Endodermal cell (in vitro differentiated cells): ENCODE data around the gene CLDN19. TPM values are rescaled to one million over a fixed set of nuclear protein-coding genes. Genes with fewer than 3 reads are reported as not detected.

Experiments used
- DNase-seq: peaks from one replicate; pipeline ENCODE4 v3.0.0-alpha.2; 2017
- H3K27ac ChIP-seq: 2 replicates; pipeline ENCODE4 v1.5.1; 2013; ENCODE audit warnings: mild to moderate bottlenecking, low read depth, low read length, moderate library complexity
- H3K27me3 ChIP-seq: 2 replicates; pipeline ENCODE4 v1.6.1; 2013; ENCODE audit warnings: mild to moderate bottlenecking, low read length, moderate library complexity; ENCODE audit not compliant: insufficient read depth, control insufficient read depth, poor library complexity, severe bottlenecking
- H3K36me3 ChIP-seq: 2 replicates; pipeline ENCODE4 v1.7.0; 2013; ENCODE audit warnings: mild to moderate bottlenecking, low read length, moderate library complexity; ENCODE audit not compliant: control insufficient read depth, insufficient read depth
- H3K4me1 ChIP-seq: one replicate; pipeline ENCODE4 v1.7.0; 2013; ENCODE audit warnings: low read length; ENCODE audit not compliant: control insufficient read depth, insufficient read depth
- H3K4me3 ChIP-seq: 2 replicates; pipeline ENCODE4 v1.5.1; 2013; ENCODE audit warnings: mild to moderate bottlenecking, low read length, moderate library complexity
- H3K9ac ChIP-seq: 2 replicates; pipeline ENCODE4 v1.6.1; 2013; ENCODE audit warnings: mild to moderate bottlenecking, low read length, moderate library complexity; ENCODE audit not compliant: poor library complexity, severe bottlenecking; ENCODE audit errors: extremely low read depth
- H3K9me3 ChIP-seq: 2 replicates; pipeline ENCODE4 v1.6.1; 2013; ENCODE audit warnings: mild to moderate bottlenecking, low read length, moderate library complexity; ENCODE audit not compliant: control insufficient read depth
- H3K27ac Mint-ChIP-seq: 2 replicates; pipeline ENCODE4 v1.8.0; 2020; ENCODE audit warnings: mixed read lengths
- H3K27me3 Mint-ChIP-seq: 2 replicates; pipeline ENCODE4 v1.8.0; 2021; ENCODE audit warnings: mild to moderate bottlenecking, mixed read lengths; ENCODE audit not compliant: insufficient read depth
- H3K36me3 Mint-ChIP-seq: 2 replicates; pipeline ENCODE4 v1.8.0; 2020; ENCODE audit warnings: low read depth, mixed read lengths
- H3K4me1 Mint-ChIP-seq: 2 replicates; pipeline ENCODE4 v1.8.0; 2020; ENCODE audit warnings: mixed read lengths
- H3K4me3 Mint-ChIP-seq: 2 replicates; pipeline ENCODE4 v1.8.0; 2020; ENCODE audit warnings: mild to moderate bottlenecking, moderate library complexity, mixed read lengths
- H3K9me3 Mint-ChIP-seq: 2 replicates; pipeline ENCODE4 v1.8.0; 2020; ENCODE audit warnings: mild to moderate bottlenecking, mixed read lengths
- CTCF ChIP-seq: fragments of 200-600 bp; sonication (generic); conservative IDR thresholded peaks from 2 replicates; pipeline ENCODE4 v1.5.0; 2021; ENCODE audit warnings: antibody characterized with exemption, mild to moderate bottlenecking
- WGBS, 2 experiments: methylation state at CpG; one replicate each; pipeline versions ENCODE4 v1.1.5 to v1.1.7; 2013; ENCODE audit warnings: missing lambda C conversion rate in 2 of 2, mixed read lengths in 1 of 2; ENCODE audit not compliant: insufficient coverage in 1 of 2, insufficient read length in 1 of 2; 5-methylcytosine and 5-hydroxymethylcytosine counted together
- total RNA-seq, 2 donors: library from RNA; stranded (reverse); fragmentation: NEBNext Ultra II Directional in 1 of 2; extraction: Animal tissue kit (Norgen Biotek cat#: 25700) in 1 of 2; gene quantifications; 2 replicates in 1 of 2; 3 replicates in 1 of 2; pipeline ENCODE4 v1.2.1, GENCODE V29; 2021

The CLDN19 gene
- total RNA-seq, 2 donors from 2014 or later: 31.6 to 32.6 TPM

DNA sequence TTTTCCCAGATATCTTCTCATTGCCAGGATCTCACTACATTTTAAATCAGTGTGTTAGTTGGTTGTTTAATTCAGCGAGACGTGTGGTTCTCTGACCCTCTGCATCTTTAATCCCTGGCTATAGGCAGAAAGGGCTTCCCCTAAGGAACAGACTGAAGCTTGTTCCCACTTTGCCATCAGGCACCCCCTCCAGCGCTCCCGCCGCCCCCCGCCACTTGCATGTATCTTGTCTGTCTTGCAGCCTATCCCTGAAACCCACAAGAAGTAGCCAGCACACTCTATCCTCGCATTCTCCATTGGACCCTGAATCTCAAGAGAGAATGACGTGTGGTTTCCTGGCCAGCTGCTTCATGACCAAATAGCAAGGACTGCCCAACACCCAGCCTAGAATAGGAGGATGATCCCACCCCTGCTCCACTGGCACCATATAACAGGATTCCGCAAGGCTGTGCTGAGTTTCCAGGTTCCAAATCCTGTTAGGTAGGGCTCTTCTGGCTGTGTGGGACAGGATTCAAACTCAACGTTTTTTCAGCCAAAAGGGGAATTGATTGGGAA lies 7.8 kb downstream of the CLDN19 start:
- no peak overlapping the region for H3K4me3 ChIP-seq
- Mint-ChIP-seq H3K9me3 (no peaks in the 10 kb centered on the region), H3K27me3 (no peaks in the 10 kb centered on the region), H3K4me1 (peaks cover 19% of the 10 kb centered on the region), H3K27ac (peak overlapping the region; percentile 52), H3K36me3 (peaks cover 6% of the 10 kb centered on the region), H3K4me3 (no peak overlapping the region)
- H3K27ac ChIP-seq: no peak overlapping the region
- peak; percentile 37 for DNase-seq
- H3K9me3 ChIP-seq: no peaks in the 10 kb centered on the region
- H3K4me1 ChIP-seq: no peaks in the 10 kb centered on the region
- WGBS, 2 experiments: 90 to 92% methylated on average over 6 to 10 of the region's 10 CpGs
- H3K36me3 ChIP-seq: no peaks in the 10 kb centered on the region
- no peak for TF ChIP-seq CTCF
- no peaks in the 10 kb centered on the region for H3K27me3 ChIP-seq
- no peak overlapping the region for H3K9ac ChIP-seq

DNA sequence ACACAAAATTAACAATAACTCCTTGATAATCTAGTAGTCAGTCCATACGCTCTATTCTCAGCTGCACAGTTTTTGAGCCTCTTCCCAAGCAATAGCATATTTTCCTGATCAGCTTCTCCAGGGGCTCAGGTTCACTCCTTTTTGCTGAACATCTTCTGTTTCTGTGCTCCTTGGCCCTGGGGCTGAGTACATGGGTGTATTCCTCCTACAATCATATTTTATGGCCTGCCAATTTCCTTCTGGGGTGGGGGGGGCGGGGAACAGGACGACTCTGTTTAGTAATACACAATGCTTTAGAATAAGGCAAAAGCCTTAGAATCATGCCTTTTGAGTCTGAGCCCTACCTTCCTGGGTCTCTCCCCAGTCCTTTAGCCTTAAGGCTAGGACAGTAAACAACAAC lies 8.5 kb downstream of the CLDN19 start:
- Histone ChIP-seq H3K27me3 (no peaks in the 10 kb centered on the region), H3K9me3 (no peaks in the 10 kb centered on the region), H3K9ac (no peak overlapping the region), H3K27ac (no peak overlapping the region), H3K4me1 (no peaks in the 10 kb centered on the region), H3K4me3 (no peak overlapping the region), H3K36me3 (no peaks in the 10 kb centered on the region)
- Mint-ChIP-seq H3K4me3 (no peak overlapping the region), H3K36me3 (peaks cover 6% of the 10 kb centered on the region), H3K9me3 (no peaks in the 10 kb centered on the region), H3K27me3 (no peaks in the 10 kb centered on the region), H3K27ac (peak overlapping the region; percentile 52), H3K4me1 (peaks cover 19% of the 10 kb centered on the region)
- DNase-seq: no peak
- TF ChIP-seq CTCF: no peak
- 88 to 92% methylated on average over 2 to 3 of the region's 3 CpGs for WGBS, 2 experiments

GRCh38 chr1:42730988-42731387 lies 9.0 kb downstream of the CLDN19 start:
- peak; percentile 71 for DNase-seq
- Histone ChIP-seq H3K27ac (no peak overlapping the region), H3K9ac (no peak overlapping the region), H3K36me3 (no peaks in the 10 kb centered on the region), H3K27me3 (no peaks in the 10 kb centered on the region), H3K4me1 (no peaks in the 10 kb centered on the region), H3K4me3 (no peak overlapping the region), H3K9me3 (no peaks in the 10 kb centered on the region)
- Mint-ChIP-seq H3K4me1 (peaks cover 19% of the 10 kb centered on the region), H3K27ac (peak overlapping the region; percentile 41), H3K4me3 (no peak overlapping the region), H3K9me3 (no peaks in the 10 kb centered on the region), H3K36me3 (peaks cover 4% of the 10 kb centered on the region), H3K27me3 (no peaks in the 10 kb centered on the region)
- TF ChIP-seq CTCF: peak; percentile 42
- WGBS, 2 experiments: 70 to 100% methylated on average over 1 to 4 of the region's 4 CpGs
